K562 (cell line): ENCODE results near the gene CSRNP2. TPM values are rescaled to one million over a fixed set of nuclear protein-coding genes. Genes with fewer than 3 reads are reported as not detected.

Source experiments
- CEBPZ ChIP-seq: fragments of 150-350 bp; IDR thresholded peaks from 2 replicates; pipeline ENCODE4 v1.6.1; 2014; ENCODE audit warnings: low read depth, mild to moderate bottlenecking, low read length, borderline replicate concordance
- CGGBP1 ChIP-seq: fragments of 250-450 bp; sonication (Bioruptor Pico); IDR thresholded peaks from 2 replicates; pipeline ENCODE4 v1.9.0; 2021; ENCODE audit warnings: mild to moderate bottlenecking
- EP300 ChIP-seq: IDR thresholded peaks from 2 replicates; pipeline ENCODE4 v1.6.1; 2012; ENCODE audit warnings: low read length, improper control_type of control experiment
- ETV6 ChIP-seq, 3 experiments: fragments of 150-350 bp in 1 of 3; sonication (generic) in 1 of 3; formaldehyde crosslinking in 1 of 3; IDR thresholded peaks; 2 replicates each; pipeline versions ENCODE4 v1.6.1 to v1.8.0; 2014 to 2022; ENCODE audit warnings: borderline replicate concordance in 2 of 3, low read depth in 2 of 3, antibody characterized with exemption in 1 of 3, low read length in 1 of 3, mild to moderate bottlenecking in 1 of 3, missing genetic modification reagents in 1 of 3
- KLF16 ChIP-seq: IDR thresholded peaks from 2 replicates; pipeline ENCODE4 v1.6.1; 2016; ENCODE audit warnings: antibody characterized with exemption
- MBD1 ChIP-seq: fragments of 250-450 bp; sonication (Bioruptor Pico); IDR thresholded peaks from 2 replicates; pipeline ENCODE4 v1.8.0; 2022; ENCODE audit warnings: inconsistent platforms
- NCOA4 ChIP-seq: fragments of 450-650 bp; IDR thresholded peaks from 2 replicates; pipeline ENCODE4 v1.6.1; 2018; ENCODE audit warnings: mild to moderate bottlenecking; ENCODE audit not compliant: partially characterized antibody
- PATZ1 ChIP-seq: fragments of 250-450 bp; sonication (Bioruptor Pico); IDR thresholded peaks from 2 replicates; pipeline ENCODE4 v1.5.0; 2020; ENCODE audit warnings: mild to moderate bottlenecking, borderline replicate concordance
- RB1 ChIP-seq: fragments of 450-650 bp; IDR thresholded peaks from 2 replicates; pipeline ENCODE4 v1.6.1; 2017; ENCODE audit warnings: low read depth, mild to moderate bottlenecking
- RFX5 ChIP-seq: IDR thresholded peaks from 2 replicates; pipeline ENCODE4 v1.6.1; 2011; ENCODE audit warnings: low read depth, mild to moderate bottlenecking, improper control_type of control experiment, low read length
- SREBF1 ChIP-seq: fragments of 150-350 bp; IDR thresholded peaks from 2 replicates; pipeline ENCODE4 v1.6.1; 2014; ENCODE audit warnings: antibody characterized with exemption, low read depth, low read length, borderline replicate concordance
- ZBTB2 ChIP-seq: fragments of 450-650 bp; IDR thresholded peaks from 2 replicates; pipeline ENCODE4 v1.6.1; 2016; ENCODE audit warnings: antibody characterized with exemption
- ZNF232 ChIP-seq: sonication (generic); formaldehyde crosslinking; IDR thresholded peaks from 2 replicates; pipeline ENCODE4 v1.8.0; 2022; ENCODE audit warnings: mild to moderate bottlenecking, missing genetic modification reagents
- ZNF316 ChIP-seq: fragments of 450-650 bp; IDR thresholded peaks from 2 replicates; pipeline ENCODE4 v1.6.1; 2016
- ZNF324 ChIP-seq: fragments of 250-450 bp; sonication (Bioruptor Pico); IDR thresholded peaks from 2 replicates; pipeline ENCODE4 v1.4.0; 2020; ENCODE audit warnings: mild to moderate bottlenecking
- ZNF507 ChIP-seq: conservative IDR thresholded peaks from 2 replicates; pipeline ENCODE4 v1.6.1; 2017; ENCODE audit warnings: missing genetic modification characterization, missing compliant biosample characterization
- polyA plus RNA-seq, 8 experiments: library from polyadenylated mRNA; depleted of rRNA in 4 of 8; stranded (reverse) in 5 of 8; unstranded in 3 of 8; fragments of >200 nt; fragmentation: Nextera tagmentation in 2 of 8; fragmentation: Illumina TruSeq in 1 of 8; extraction: Ambion mirVana in 2 of 8; extraction: Trizol in 1 of 8; gene quantifications; 2 replicates each; pipeline versions ENCODE4 v1.2.1 to v1.2.3, GENCODE V29; 2011 to 2014; ENCODE audit warnings: inconsistent platforms in 1 of 8, missing spikeins in 1 of 8
- total RNA-seq, 7 experiments: library from RNA; depleted of rRNA in 6 of 7; stranded (reverse); fragments of >200 nt in 6 of 7; fragmentation: Illumina TruSeq in 2 of 7; extraction: Trizol in 2 of 7; gene quantifications; 2 replicates each; pipeline versions ENCODE4 v1.2.1 to v1.2.3, GENCODE V29; 2011 to 2021; ENCODE audit warnings: low replicate concordance in 1 of 7
- TF ChIP-seq, protein P1 (sequence below): fragments of 450-650 bp; IDR thresholded peaks from 2 replicates; pipeline ENCODE4 v1.6.1; 2018; ENCODE audit warnings: mild to moderate bottlenecking, low read depth; ENCODE audit not compliant: partially characterized antibody

The CSRNP2 gene
- total and polyA plus RNA-seq, 9 of the 15 experiments (the other 6 are each of a cell fraction or from before 2014, with no cell fraction given), result 1.6 to 13.9 (median 5.9) TPM

GRCh38 chr12:51033048-51033447, 50.3 kb downstream of the CSRNP2 start (continued):
- TF ChIP-seq ZBTB2 (0 out of 2 replicates have a peak, but pooled peaks have one; percentile 29), RB1 (no peak), MBD1 (no peak), ZNF316 (peak; percentile 90), NCOA4 (no peak), CEBPZ (no peak), EP300 (peak; percentile 58; the same call in 1 of the 2 replicates), ZNF324 (CRISPR knock-in tag) (no peak), RFX5 (no peak), CGGBP1 (no peak), ETV6 (IDR thresholded peaks at IDR 0.05; ENCODE audit: borderline replicate concordance in 1 of 2, low read depth in 2 of 2, low read length in 1 of 2) (no peak), ETV6 (CRISPR knock-in tag; IDR thresholded peaks at IDR 0.05; ENCODE audit: borderline replicate concordance) (no peak), SREBF1 (no peak), ZNF232 (CRISPR knock-in tag) (no peak), ZNF507 (no peak), PATZ1 (CRISPR knock-in tag) (no peak), KLF16 (no peak)
- TF ChIP-seq, protein P1, sequence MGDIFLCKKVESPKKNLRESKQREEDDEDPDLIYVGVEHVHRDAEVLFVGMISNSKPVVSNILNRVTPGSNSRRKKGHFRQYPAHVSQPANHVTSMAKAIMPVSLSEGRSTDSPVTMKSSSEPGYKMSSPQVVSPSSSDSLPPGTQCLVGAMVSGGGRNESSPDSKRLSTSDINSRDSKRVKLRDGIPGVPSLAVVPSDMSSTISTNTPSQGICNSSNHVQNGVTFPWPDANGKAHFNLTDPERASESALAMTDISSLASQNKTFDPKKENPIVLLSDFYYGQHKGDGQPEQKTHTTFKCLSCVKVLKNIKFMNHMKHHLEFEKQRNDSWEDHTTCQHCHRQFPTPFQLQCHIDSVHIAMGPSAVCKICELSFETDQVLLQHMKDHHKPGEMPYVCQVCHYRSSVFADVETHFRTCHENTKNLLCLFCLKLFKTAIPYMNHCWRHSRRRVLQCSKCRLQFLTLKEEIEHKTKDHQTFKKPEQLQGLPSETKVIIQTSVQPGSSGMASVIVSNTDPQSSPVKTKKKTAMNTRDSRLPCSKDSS, result no peak
